ENCODE measurements around the gene NFE2L2. TPM values are rescaled to one million over a fixed set of nuclear protein-coding genes. Genes with fewer than 3 reads are reported as not detected.

Gene NFE2L2
- polyA plus RNA-seq, 3 donors from 2014 or later: 36.9 to 50.2 (median 41.2) TPM

DNA sequence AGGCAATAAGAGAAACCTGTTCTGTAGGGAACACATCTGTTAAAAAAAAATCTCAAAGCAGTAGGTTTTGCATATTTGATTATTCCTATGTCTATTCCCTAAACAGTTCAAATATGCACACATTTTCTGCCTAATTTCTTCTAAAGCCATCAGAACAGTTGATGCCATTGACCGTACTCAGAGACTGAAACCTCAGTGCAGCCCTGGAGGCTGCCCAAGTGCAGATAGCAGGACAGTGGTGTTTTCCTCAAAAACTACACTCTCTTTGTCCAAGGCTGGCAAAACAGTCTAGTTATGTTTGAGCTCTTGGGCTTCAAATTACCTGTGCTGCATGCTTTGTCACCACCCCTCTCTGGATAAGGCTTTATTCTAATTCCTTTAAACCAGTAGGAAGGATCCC, 23.3 kb upstream of the NFE2L2 start:
- peaks cover 12 to 19% of the 10 kb centered on the region in 2 donors for H3K4me1 Mint-ChIP-seq
- no peak overlapping the region for H3K4me3 Mint-ChIP-seq
- H3K27ac Mint-ChIP-seq: no peak overlapping the region
- no peak for DNase-seq
- H3K36me3 Mint-ChIP-seq: peaks cover 0 to 8% (median 3%) of the 10 kb centered on the region in 3 donors
- H3K9me3 Mint-ChIP-seq: peaks cover 0 to 1% (median 0%) of the 10 kb centered on the region in 6 donors
- no peaks in the 10 kb centered on the region for H3K27me3 Mint-ChIP-seq (ENCODE audit: low read depth in 3 of 3)

DNA sequence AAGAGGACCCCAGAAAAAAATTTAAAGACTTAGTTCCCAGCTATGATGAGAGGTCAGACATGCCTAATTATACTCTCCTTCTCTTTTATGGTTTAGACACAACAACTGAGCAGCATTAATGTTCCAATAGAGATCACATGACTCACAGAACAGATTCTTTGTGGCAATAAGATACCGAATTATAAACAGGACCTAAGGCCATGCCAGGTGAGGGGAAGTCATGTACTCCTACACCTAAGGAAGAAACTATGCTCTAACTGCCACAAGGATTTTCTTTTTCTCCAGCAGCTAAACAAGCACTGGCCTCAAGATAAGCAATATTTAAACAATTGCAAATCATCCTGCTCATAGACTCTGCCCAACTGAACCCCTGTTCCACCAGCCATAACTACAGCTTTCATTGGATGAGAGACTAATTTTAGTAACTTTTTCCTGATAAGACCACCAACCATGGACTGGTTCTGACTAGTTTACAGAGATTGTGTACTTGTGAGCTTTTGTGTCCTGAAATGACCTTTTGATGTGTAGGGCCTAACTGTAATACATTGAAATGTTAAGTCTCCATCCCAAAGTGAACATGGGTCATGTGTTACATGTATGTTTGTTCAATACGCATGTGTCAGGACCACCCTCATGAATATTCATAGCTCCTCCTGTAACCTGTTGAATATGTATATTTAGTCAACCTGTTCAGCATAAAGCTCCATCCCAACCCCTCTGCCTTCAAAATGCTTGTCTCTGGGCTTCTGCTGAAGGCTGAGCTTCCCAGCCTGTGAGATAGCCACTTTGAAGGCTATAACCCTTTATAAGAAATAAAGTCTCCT, 21.6 kb upstream of the NFE2L2 start:
- H3K27ac Mint-ChIP-seq: no peak overlapping the region
- no peak for DNase-seq
- peaks cover 0 to 8% (median 3%) of the 10 kb centered on the region in 3 donors for H3K36me3 Mint-ChIP-seq
- H3K4me1 Mint-ChIP-seq: peaks cover 27 to 36% of the 10 kb centered on the region in 2 donors
- H3K27me3 Mint-ChIP-seq (ENCODE audit: low read depth in 3 of 3): peaks cover 0 to 3% (median 2%) of the 10 kb centered on the region in 3 donors
- no peak overlapping the region for H3K4me3 Mint-ChIP-seq
- no peaks in the 10 kb centered on the region for H3K9me3 Mint-ChIP-seq

DNA sequence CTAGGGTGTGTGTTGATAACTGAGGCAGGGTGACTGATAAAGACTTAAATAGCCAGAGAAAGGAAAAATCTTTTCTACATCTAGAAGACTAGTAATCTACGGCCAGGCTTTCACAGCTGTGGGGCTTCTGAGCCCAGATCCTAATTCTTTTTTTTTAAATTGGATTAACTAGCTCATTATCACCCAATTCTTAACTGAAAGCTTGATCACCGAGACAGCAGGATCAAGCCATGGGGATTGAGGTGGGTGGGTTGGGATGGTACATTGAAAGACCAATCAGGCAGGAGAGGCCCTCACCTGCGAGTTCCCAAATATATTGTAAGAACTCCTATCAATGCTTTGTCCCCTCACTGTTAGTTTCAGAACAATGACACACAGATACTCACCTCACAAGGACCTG, 20.0 kb upstream of the NFE2L2 start:
- no peak for DNase-seq
- H3K27me3 Mint-ChIP-seq (ENCODE audit: low read depth in 3 of 3): peaks cover 0 to 3% (median 2%) of the 10 kb centered on the region in 3 donors

DNA sequence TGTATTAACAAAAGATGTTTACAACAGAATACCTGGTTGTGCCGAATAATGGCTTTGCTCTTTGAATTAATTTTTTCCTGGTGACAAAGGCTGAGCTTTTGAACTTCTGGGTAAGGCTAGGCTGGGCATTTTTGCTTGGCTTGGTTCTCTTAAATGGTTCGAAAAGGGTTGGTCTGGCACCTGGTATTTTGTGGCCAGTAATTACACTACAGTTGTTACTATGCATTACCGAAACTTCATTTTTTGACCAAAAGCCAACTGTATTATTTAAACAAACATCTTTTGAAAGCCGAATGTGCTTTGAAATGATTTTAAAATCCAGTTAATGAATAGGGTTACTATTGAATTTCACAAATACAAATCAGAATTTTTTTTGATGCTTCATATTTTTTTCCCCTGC, 19.4 kb upstream of the NFE2L2 start:
- no peak overlapping the region for H3K27ac Mint-ChIP-seq
- no peaks in the 10 kb centered on the region for H3K9me3 Mint-ChIP-seq
- peaks cover 0 to 8% (median 3%) of the 10 kb centered on the region in 3 donors for H3K36me3 Mint-ChIP-seq
- no peak for DNase-seq
- H3K27me3 Mint-ChIP-seq (ENCODE audit: low read depth in 3 of 3): peaks cover 0 to 3% (median 2%) of the 10 kb centered on the region in 3 donors
- no peak overlapping the region for H3K4me3 Mint-ChIP-seq
- H3K4me1 Mint-ChIP-seq: peaks cover 15 to 19% of the 10 kb centered on the region in 2 donors

More for the DNA sequence above, 20.0 kb upstream of the NFE2L2 start:
- no peak overlapping the region for H3K4me3 Mint-ChIP-seq
- peaks cover 15 to 25% of the 10 kb centered on the region in 2 donors for H3K4me1 Mint-ChIP-seq
- H3K27ac Mint-ChIP-seq: no peak overlapping the region
- H3K36me3 Mint-ChIP-seq: peaks cover 0 to 8% (median 3%) of the 10 kb centered on the region in 3 donors
- no peaks in the 10 kb centered on the region for H3K9me3 Mint-ChIP-seq

DNA sequence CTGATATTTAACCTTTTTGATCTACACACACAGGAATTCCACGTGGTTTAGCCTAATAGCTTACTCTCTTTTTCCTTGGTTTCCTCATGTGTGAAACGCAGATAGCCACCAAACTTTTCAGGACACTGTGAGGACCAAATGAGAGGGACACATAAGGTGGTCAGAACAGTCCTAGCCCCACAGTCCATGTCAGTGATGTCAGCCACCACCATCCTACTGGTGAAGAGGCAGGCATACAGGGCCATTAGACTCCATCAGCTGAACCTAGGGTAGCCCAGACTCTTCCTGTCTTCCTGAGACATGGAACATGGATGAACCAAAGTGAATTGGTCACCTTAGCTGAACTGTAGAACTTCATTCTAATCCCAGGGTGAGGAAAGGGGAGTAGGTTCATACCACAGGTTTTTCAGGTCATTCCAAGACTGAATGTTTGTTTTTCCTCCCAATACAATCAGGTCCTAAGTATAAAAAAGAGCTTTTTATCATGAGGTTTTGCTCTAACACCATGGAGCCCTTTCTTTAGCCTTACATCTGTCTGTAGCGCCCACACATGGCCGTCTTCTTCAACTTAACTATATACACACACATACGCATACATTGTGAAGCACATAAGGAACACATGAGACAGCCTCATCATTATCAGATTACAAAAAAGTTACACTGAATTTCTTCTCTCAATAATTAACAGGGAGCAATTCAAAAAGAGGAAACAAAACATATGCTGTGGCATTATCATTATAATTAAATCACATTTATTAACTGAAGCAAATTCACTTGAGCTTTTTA, 18.5 kb upstream of the NFE2L2 start:
- H3K36me3 Mint-ChIP-seq: peaks cover 0 to 8% (median 3%) of the 10 kb centered on the region in 3 donors
- H3K9me3 Mint-ChIP-seq: no peaks in the 10 kb centered on the region
- H3K27me3 Mint-ChIP-seq (ENCODE audit: low read depth in 3 of 3): peaks cover 0 to 3% (median 2%) of the 10 kb centered on the region in 3 donors
- peaks cover 15 to 19% of the 10 kb centered on the region in 2 donors for H3K4me1 Mint-ChIP-seq
- H3K4me3 Mint-ChIP-seq: no peak overlapping the region
- no peak overlapping the region for H3K27ac Mint-ChIP-seq
- DNase-seq: no peak

DNA sequence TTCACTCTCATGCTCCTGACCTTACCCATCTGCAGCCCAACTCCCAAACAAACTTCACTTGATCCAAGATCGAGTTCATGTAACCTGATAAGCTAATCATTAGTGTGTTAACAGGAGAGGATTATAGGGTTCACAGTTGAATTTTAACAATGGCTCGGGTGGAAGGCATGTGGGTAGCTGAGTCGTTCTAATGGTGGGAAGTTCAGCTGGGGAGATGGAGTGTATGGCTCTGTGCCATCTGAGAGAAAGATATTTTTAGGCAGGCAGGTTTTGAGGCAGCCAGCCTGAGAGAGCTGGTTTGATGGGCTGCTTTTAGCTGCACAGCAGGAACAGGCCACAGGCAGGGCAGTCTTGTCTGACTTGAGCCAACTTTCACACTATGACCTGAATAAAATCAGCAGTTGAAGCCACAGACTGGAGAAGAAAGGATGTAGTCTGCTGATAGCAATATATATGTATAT, 17.7 kb upstream of the NFE2L2 start:
- no peak for DNase-seq
- peaks cover 0 to 8% (median 3%) of the 10 kb centered on the region in 3 donors for H3K36me3 Mint-ChIP-seq
- H3K27ac Mint-ChIP-seq: no peak overlapping the region
- H3K9me3 Mint-ChIP-seq: no peaks in the 10 kb centered on the region
- H3K27me3 Mint-ChIP-seq (ENCODE audit: low read depth in 3 of 3): peaks cover 0 to 3% (median 2%) of the 10 kb centered on the region in 3 donors
- H3K4me3 Mint-ChIP-seq: no peak overlapping the region
- peaks cover 15 to 19% of the 10 kb centered on the region in 2 donors for H3K4me1 Mint-ChIP-seq

DNA sequence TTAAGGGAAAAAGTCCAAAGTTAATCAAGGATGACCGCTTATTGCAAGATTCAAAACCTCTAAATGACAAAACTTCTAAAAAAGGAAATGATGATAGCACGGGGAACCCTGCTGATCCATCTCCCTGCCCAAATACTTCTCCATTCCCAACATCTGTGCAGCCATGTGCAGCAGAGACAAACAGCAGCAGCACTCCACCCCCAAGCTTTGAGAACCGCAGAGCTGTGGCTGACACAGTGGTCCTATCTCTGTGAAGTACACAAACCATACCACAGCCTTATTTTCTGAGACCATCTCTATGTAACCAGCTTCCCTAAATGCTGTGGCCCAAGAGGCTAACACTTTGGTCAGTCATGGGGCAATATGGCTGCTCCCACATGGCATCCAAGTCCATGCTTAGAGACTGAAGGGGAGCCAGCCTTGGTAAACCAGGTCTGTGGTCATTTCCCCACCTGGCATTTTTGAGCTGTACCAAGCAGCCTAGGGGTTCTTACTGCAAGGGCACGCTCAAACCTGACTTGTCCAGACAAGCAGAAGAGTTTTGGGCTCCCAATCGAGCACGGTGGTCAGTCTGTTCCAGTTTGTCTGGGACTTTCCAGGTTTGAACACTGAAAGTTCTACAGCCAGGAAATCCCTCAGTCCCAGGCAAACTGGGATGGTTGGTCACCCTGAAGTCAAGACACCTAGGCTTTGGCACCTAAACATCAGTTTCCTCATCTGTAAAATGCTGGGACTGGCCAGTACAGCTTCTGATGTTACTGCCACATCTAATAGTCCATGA, 17.1 kb upstream of the NFE2L2 start:
- Mint-ChIP-seq H3K36me3 (peaks cover 0 to 8% (median 3%) of the 10 kb centered on the region in 3 donors), H3K9me3 (no peaks in the 10 kb centered on the region), H3K27me3 (ENCODE audit: low read depth in 3 of 3) (peaks cover 0 to 3% (median 2%) of the 10 kb centered on the region in 3 donors), H3K4me1 (peaks cover 15 to 19% of the 10 kb centered on the region in 2 donors), H3K27ac (no peak overlapping the region), H3K4me3 (peak overlapping the region in 1 of 5 donors; percentile 4)
- DNase-seq: no peak

DNA sequence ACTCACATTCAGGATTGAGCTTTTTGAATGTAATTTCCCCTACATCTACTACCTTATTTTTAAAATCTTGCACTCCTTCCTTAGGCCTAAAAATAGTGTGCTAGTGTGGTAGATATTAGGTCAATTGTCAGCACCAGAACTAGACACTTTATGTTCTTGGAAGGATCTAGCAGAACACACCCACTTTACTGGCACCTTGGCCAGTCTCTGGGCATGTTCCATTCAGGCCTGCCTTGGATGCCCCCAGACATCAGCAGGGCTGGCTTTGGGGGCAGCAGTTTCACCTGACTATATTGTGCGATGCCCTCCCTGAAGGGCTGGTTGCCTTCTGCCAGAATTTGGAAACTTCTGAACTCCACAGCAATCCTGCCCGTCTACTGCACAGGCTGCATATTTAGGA, 15.3 kb upstream of the NFE2L2 start:
- Mint-ChIP-seq H3K9me3 (no peaks in the 10 kb centered on the region), H3K36me3 (peaks cover 0 to 3% (median 1%) of the 10 kb centered on the region in 3 donors), H3K4me1 (peaks cover 15 to 19% of the 10 kb centered on the region in 2 donors), H3K27me3 (ENCODE audit: low read depth in 3 of 3) (peaks cover 0 to 3% (median 2%) of the 10 kb centered on the region in 3 donors), H3K27ac (no peak overlapping the region), H3K4me3 (no peak overlapping the region)
- no peak for DNase-seq

DNA sequence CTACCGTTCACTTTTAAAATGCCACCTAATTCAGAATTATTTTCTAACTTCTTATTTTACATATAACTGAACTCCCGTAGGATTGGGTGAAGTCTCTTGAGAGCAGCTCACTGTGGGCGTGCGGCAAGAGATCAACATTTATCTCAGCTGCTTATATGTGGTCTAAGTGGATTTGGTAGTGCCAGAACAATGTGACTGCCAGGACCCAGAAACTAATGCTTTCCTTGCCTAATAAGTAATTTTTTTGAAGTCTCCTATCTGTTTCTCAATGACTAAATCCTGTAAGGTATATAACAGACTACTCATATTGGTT, 11.2 kb upstream of the NFE2L2 start:
- no peak overlapping the region for H3K27ac Mint-ChIP-seq
- H3K27me3 Mint-ChIP-seq (ENCODE audit: low read depth in 3 of 3): peaks cover 0 to 2% (median 0%) of the 10 kb centered on the region in 3 donors
- H3K36me3 Mint-ChIP-seq: no peaks in the 10 kb centered on the region

DNA sequence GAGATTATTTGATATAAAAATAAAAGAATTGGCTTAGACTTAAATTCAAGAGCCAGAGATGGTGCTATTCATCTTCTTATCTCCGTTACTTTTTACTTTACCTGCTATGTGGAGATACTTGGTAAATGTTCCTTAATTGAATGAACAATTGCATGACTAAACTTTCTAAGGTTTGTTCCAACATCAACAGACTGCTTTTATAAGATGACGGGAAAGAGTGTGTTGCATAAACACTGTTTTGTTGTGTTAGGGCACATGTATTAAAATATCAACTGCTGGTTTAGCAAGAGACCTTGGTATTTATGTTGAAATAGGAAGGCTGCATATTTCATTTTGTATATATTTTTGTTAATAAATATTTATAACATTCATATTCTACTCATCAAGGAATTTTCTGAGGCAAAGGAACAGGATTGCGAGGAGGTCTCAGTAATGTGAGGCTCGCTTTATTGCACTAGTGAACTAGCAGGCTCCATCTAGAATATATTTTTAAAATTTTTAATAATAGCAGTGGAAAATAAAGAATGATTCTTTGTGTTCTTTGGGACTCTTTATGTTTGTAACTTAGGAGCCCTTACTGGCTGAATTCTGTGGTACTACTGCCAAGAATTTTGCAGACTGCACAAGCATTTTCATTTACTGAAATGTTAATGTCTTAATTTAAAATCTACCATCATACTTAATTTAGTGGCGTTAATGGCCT, 10.7 kb upstream of the NFE2L2 start:
- Mint-ChIP-seq H3K9me3 (no peaks in the 10 kb centered on the region), H3K4me1 (no peaks in the 10 kb centered on the region), H3K27me3 (ENCODE audit: low read depth in 3 of 3) (peaks cover 0 to 2% (median 0%) of the 10 kb centered on the region in 3 donors), H3K4me3 (no peak overlapping the region), H3K36me3 (no peaks in the 10 kb centered on the region), H3K27ac (no peak overlapping the region)
- DNase-seq: no peak

More for the DNA sequence above, 11.2 kb upstream of the NFE2L2 start:
- Mint-ChIP-seq H3K4me3 (no peak overlapping the region), H3K4me1 (no peaks in the 10 kb centered on the region), H3K9me3 (no peaks in the 10 kb centered on the region)
- DNase-seq: no peak

DNA sequence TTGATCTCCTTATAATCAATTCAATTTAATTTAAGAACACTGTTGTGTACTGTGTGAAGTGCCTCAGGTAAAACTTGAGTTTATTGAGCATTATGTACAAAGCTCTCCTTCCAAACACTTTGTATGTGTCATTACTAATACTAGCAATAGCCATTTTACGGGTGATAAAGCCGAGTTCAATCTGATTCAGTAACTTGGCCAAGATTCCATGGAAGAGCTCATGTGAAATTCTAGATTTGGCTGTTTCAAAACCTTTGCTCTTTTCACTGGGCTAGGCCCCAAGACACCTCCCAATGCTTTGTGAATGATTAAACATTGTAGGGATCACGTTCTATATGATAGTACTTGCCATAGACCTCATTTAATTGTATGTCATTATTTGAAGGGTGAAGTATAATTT, 8.9 kb upstream of the NFE2L2 start:
- Mint-ChIP-seq H3K36me3 (no peaks in the 10 kb centered on the region), H3K4me1 (no peaks in the 10 kb centered on the region), H3K27me3 (ENCODE audit: low read depth in 3 of 3) (peaks cover 0 to 2% (median 0%) of the 10 kb centered on the region in 3 donors), H3K4me3 (no peak overlapping the region), H3K9me3 (no peaks in the 10 kb centered on the region), H3K27ac (no peak overlapping the region)
- no peak for DNase-seq

DNA sequence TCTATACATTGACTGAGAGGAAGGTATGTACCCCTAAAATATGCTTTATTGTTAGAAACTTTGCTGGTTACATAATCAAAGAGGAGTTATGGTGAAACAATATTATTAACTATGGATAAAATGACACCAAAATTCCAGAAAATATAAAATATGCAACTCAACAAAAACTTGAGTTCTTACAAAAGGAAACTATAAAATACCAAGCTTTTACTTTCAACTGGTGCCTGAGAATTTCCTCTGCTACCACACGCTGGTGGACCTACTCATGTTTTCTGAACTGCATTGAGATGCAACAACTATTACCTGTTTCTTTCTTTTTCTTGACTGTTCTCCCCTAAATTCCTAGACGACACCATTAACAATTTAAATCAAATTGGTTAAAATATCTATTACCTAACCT, 8.2 kb upstream of the NFE2L2 start:
- DNase-seq: no peak
- no peaks in the 10 kb centered on the region for H3K36me3 Mint-ChIP-seq
- H3K4me1 Mint-ChIP-seq: no peaks in the 10 kb centered on the region
- peaks cover 0 to 2% (median 0%) of the 10 kb centered on the region in 3 donors for H3K27me3 Mint-ChIP-seq (ENCODE audit: low read depth in 3 of 3)
- no peak overlapping the region for H3K4me3 Mint-ChIP-seq
- peak overlapping the region in 1 of 6 donors; percentile 18 for H3K27ac Mint-ChIP-seq
- H3K9me3 Mint-ChIP-seq: no peaks in the 10 kb centered on the region
